ENCODE data around the gene ITPR3.

GRCh38 chr6:33689879-33690278 lies 68.8 kb downstream of the ITPR3 start:
- TF ChIP-seq SP1 (IDR thresholded peaks at IDR 0.05) (no peak), HDGF (IDR thresholded peaks at IDR 0.05; ENCODE audit: borderline replicate concordance) (no peak), L3MBTL2 (conservative IDR thresholded peaks at IDR 0.05) (no peak), ARNT (IDR thresholded peaks at IDR 0.05) (no peak)

Measured in HEK293T (cell line).